HG03045 (cell line): ENCODE results near the gene CCL18.
"Not testable (repeated sequence)": the region's sequence is repeated elsewhere in the genome, so short reads cannot be mapped to it uniquely, and the experiment has no call there.

Experiments used
- ATAC-seq: cut with Tn5 transposase; IDR thresholded peaks from one replicate; pipeline ENCODE4 v1.9.1; 2021; ENCODE audit warnings: mild to moderate bottlenecking, moderate library complexity; ENCODE audit not compliant: unreplicated experiment

The CCL18 gene

GRCh38 chr17:36099004-36099403 is 34.9 kb downstream of the CCL18 start:
- not testable (repeated sequence) for ATAC-seq

DNA sequence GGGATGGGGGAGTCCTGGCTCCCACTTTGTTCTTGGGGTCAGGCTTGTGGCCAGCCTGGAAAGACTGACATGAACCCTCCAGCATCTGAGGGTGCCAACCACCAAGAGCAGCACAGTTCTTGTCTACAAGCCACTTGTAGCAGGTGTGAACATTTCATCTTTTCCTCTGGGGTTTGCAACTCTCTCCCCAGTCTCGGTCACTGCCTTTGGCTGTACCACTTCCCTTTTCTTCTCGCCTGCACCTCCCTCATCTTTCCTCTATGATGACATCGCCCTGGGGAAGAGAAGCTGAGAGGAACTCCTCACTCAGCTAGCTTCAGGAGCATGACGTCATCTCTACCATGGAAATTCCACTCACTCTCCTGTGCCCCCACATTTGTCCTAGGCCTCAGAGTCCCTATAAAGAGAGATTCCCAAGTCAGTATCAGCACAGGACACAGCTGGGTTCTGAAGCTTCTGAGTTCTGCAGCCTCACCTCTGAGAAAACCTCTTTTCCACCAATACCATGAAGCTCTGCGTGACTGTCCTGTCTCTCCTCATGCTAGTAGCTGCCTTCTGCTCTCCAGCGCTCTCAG is 39.4 kb downstream of the CCL18 start, which contains the start of gene CCL4:
Gene CCL4, plus strand, starts transcription at position 427 of the 575 bp plus-strand sequence. Its CDS starts 79 bp downstream, at position 506.
- peak; percentile 81 for ATAC-seq

DNA sequence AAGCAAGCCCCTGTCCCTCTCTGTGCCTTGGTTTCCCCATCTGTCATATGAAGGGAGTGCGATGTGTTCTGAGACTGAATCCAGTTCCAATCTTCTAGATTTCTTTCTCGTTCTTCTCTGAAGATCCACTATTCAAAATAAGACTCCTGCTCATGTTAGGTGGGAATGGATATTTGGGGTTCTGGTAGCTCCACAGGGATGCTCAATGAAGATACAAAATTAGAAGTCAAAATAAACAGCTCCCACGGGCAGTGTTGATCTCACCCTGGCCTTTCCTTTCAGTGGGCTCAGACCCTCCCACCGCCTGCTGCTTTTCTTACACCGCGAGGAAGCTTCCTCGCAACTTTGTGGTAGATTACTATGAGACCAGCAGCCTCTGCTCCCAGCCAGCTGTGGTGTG is 40.2 kb downstream of the CCL18 start:
- ATAC-seq = not testable (repeated sequence)

DNA sequence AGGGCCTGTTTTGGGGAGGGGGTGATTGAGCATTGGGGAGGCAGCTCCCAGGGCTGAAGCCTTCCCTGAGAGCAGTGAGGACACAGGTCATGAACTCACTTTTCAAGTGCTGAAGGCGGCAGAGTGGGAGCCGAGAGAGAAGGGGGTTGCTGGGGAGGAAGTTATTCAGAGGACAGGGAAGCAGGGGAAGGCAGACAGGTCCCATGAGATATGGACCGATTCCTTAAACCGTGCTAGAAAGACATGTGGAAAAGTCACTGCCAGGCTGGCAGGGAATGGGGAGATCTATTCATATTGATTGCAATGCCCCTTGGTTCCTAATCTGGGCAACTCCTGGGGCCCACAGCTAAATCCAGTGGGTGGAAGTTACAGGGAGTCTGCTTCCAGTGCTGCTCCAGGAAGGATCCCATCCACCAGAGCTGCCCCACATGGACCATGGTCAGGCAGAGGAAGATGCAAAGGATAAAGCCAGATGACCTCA is 40.7 kb downstream of the CCL18 start:
- no peak for ATAC-seq

GRCh38 chr17:36105781-36106492 is 41.9 kb downstream of the CCL18 start:
- no peak for ATAC-seq

- no peak for ATAC-seq
These were observed 42.4 kb downstream of the CCL18 start for GRCh38 chr17:36106493-36106835.

- ATAC-seq = no peak
These were observed 43.6 kb downstream of the CCL18 start for GRCh38 chr17:36107660-36108059.

GRCh38 chr17:36108265-36108664 is 44.2 kb downstream of the CCL18 start:
- not testable (repeated sequence) for ATAC-seq

- no peak for ATAC-seq
These were observed 47.0 kb downstream of the CCL18 start for GRCh38 chr17:36111068-36111490.

GRCh38 chr17:36112572-36112971 is 48.5 kb downstream of the CCL18 start:
- ATAC-seq = no peak

GRCh38 chr17:36113131-36113530 is 49.1 kb downstream of the CCL18 start:
- not testable (repeated sequence) for ATAC-seq

GRCh38 chr17:36114971-36115648 is 51.0 kb downstream of the CCL18 start:
- ATAC-seq = not testable (repeated sequence)

DNA sequence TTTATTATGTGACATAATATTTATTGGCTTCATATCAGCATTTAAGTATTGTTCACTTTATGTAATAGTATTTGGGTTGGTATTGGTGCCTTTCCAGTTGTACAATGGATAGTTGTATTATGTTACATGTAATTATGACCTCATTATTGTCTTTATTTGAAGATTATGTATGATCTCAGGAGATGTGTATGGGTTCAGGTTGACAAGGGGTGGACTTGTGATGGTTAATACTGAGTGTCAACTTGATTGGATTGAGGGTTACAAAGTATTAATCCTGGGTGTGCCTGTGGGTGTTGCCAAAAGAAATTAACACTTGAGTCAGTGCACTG is 51.5 kb downstream of the CCL18 start:
- not testable (repeated sequence) for ATAC-seq

- no peak for ATAC-seq
These were observed 53.7 kb downstream of the CCL18 start for GRCh38 chr17:36117505-36118382.

DNA sequence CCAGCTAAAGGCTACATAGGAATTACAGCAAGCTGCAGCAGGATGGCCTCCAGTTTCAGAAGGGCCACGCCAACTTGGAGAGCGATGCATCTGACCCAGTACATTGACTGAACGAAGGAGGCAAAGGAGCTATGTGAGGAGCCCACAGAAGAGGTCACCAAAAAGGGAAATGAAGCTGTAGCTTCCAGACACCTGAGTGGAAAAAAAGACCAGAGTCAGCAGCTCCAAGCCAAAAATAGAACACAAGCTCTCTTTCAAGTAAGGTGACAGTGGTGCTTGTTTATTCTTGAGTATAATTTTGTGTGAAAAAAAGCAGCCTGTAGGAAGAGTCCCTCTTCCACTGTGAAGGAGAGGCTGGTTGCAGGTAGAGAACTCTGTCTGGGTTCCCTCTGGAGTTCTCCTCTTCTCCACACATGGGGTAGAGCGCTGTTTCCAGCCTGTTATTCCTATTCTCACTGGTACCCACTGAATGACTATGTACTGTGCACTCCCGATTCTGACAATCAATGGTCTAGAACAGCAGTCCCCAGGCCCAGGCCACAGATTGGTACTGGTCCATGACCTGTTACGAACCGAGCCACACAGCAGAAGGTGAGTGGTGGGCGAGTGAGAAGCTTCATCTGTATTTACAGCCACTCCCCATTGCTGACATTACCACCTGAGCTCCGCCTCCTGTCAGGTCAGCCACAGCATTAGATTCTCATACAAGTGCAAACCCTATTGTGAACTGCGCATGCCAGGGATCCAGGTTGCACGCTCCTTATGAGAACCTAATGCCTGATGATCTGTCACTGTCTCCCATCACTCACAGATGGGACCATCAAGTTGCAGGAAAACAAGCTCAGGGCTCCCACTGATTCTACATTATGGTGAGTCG is 54.6 kb downstream of the CCL18 start:
- ATAC-seq = no peak

- ATAC-seq = no peak
These were observed 56.1 kb downstream of the CCL18 start for GRCh38 chr17:36120221-36120620.

GRCh38 chr17:36121099-36121498 is 57.0 kb downstream of the CCL18 start:
- ATAC-seq = not testable (repeated sequence)
